Effector memory CD4-positive, alpha-beta T cell (primary cell): ENCODE data around the gene MSL2.
A peak's percentile ranks its signal among the peaks of the same experiment; 100 is the strongest.
"Not testable (repeated sequence)": the region's sequence is repeated elsewhere in the genome, so short reads cannot be mapped to it uniquely, and the experiment has no call there.

Experiments used
- DNase-seq, 3 donors: peaks; one replicate each; pipeline ENCODE4 v3.0.0-alpha.2; 2020
- H3K27ac ChIP-seq: 2 replicates; pipeline ENCODE4 v1.7.0; 2013; ENCODE audit warnings: mild to moderate bottlenecking, low read length, moderate library complexity; ENCODE audit not compliant: insufficient read depth, poor library complexity, severe bottlenecking
- H3K27me3 ChIP-seq: replicated peaks from 2 replicates; pipeline ENCODE4 v1.7.0; 2013; ENCODE audit warnings: mild to moderate bottlenecking, low read length; ENCODE audit not compliant: insufficient read depth, control insufficient read depth, poor library complexity, severe bottlenecking
- H3K36me3 ChIP-seq: 2 replicates; pipeline ENCODE4 v1.7.0; 2013; ENCODE audit warnings: mild to moderate bottlenecking, low read length, moderate library complexity; ENCODE audit not compliant: control insufficient read depth, insufficient read depth
- H3K4me1 ChIP-seq: 2 replicates; pipeline ENCODE4 v1.7.0; 2013; ENCODE audit warnings: low read length, mild to moderate bottlenecking; ENCODE audit not compliant: control insufficient read depth, insufficient read depth, poor library complexity, severe bottlenecking
- H3K4me3 ChIP-seq: 2 replicates; pipeline ENCODE4 v1.7.0; 2013; ENCODE audit warnings: low read length, low read depth, mild to moderate bottlenecking; ENCODE audit not compliant: insufficient read depth, poor library complexity, severe bottlenecking
- H3K9me3 ChIP-seq: 2 replicates; pipeline ENCODE4 v1.7.0; 2013; ENCODE audit warnings: mild to moderate bottlenecking, low read length, moderate library complexity; ENCODE audit not compliant: control insufficient read depth

The MSL2 gene

GRCh38 chr3:136193278-136194054 is 2.7 kb downstream of the MSL2 start:
- Histone ChIP-seq H3K4me1 (peaks cover 34% of the 10 kb centered on the region), H3K27ac (peak overlapping the region; percentile 99)

GRCh38 chr3:136192831-136193230 is 3.3 kb downstream of the MSL2 start:
- no peak for DNase-seq
- Histone ChIP-seq H3K9me3 (no peaks in the 10 kb centered on the region), H3K4me3 (peak overlapping the region; percentile 78), H3K36me3 (no peaks in the 10 kb centered on the region), H3K27ac (peak overlapping the region; percentile 99), H3K27me3 (no peaks in the 10 kb centered on the region), H3K4me1 (peaks cover 38% of the 10 kb centered on the region)

More at GRCh38 chr3:136193278-136194054, 2.7 kb downstream of the MSL2 start:
- no peaks in the 10 kb centered on the region for H3K36me3 ChIP-seq
- no peak for DNase-seq
- H3K27me3 ChIP-seq: no peaks in the 10 kb centered on the region
- H3K4me3 ChIP-seq: peak overlapping the region; percentile 78
- H3K9me3 ChIP-seq: no peaks in the 10 kb centered on the region

GRCh38 chr3:136192195-136192594 is 3.9 kb downstream of the MSL2 start:
- not testable (repeated sequence) for H3K27me3 ChIP-seq, H3K9me3 ChIP-seq, DNase-seq, H3K36me3 ChIP-seq
- Histone ChIP-seq H3K27ac (peak overlapping the region; percentile 99), H3K4me1 (peaks cover 41% of the 10 kb centered on the region), H3K4me3 (peak overlapping the region; percentile 78)

- no peak for DNase-seq
- no peaks in the 10 kb centered on the region for H3K27me3 ChIP-seq
- H3K4me3 ChIP-seq: no peak overlapping the region
- H3K4me1 ChIP-seq: peaks cover 43% of the 10 kb centered on the region
- no peaks in the 10 kb centered on the region for H3K9me3 ChIP-seq
- no peaks in the 10 kb centered on the region for H3K36me3 ChIP-seq
- H3K27ac ChIP-seq: no peak overlapping the region
Observed at GRCh38 chr3:136189859-136190617, 6.1 kb downstream of the MSL2 start.

GRCh38 chr3:136189043-136189442 is 7.1 kb downstream of the MSL2 start:
- no peaks in the 10 kb centered on the region for H3K27me3 ChIP-seq

GRCh38 chr3:136187868-136188267 is 8.3 kb downstream of the MSL2 start:
- H3K4me1 ChIP-seq: peaks cover 50% of the 10 kb centered on the region

More at GRCh38 chr3:136189043-136189442, 7.1 kb downstream of the MSL2 start:
- no peaks in the 10 kb centered on the region for H3K9me3 ChIP-seq
- H3K36me3 ChIP-seq: no peaks in the 10 kb centered on the region
- no peak overlapping the region for H3K27ac ChIP-seq
- H3K4me1 ChIP-seq: peaks cover 48% of the 10 kb centered on the region
- peak overlapping the region; percentile 11 for H3K4me3 ChIP-seq
- no peak for DNase-seq

GRCh38 chr3:136186846-136187245 is 9.3 kb downstream of the MSL2 start:
- Histone ChIP-seq H3K27ac (no peak overlapping the region), H3K27me3 (no peaks in the 10 kb centered on the region), H3K36me3 (no peaks in the 10 kb centered on the region), H3K9me3 (no peaks in the 10 kb centered on the region), H3K4me3 (peak overlapping the region; percentile 14), H3K4me1 (peaks cover 49% of the 10 kb centered on the region)
- DNase-seq: no peak

More at GRCh38 chr3:136187868-136188267, 8.3 kb downstream of the MSL2 start:
- Histone ChIP-seq H3K27me3 (no peaks in the 10 kb centered on the region), H3K9me3 (no peaks in the 10 kb centered on the region), H3K27ac (no peak overlapping the region), H3K4me3 (no peak overlapping the region), H3K36me3 (no peaks in the 10 kb centered on the region)
- DNase-seq: no peak

- Histone ChIP-seq H3K36me3 (no peaks in the 10 kb centered on the region), H3K27ac (no peak overlapping the region), H3K4me3 (no peak overlapping the region), H3K4me1 (peaks cover 51% of the 10 kb centered on the region), H3K27me3 (no peaks in the 10 kb centered on the region), H3K9me3 (no peaks in the 10 kb centered on the region)
- peak in 1 of 3 donors; percentile 11 for DNase-seq
Observed at GRCh38 chr3:136186344-136186743, 9.8 kb downstream of the MSL2 start.

GRCh38 chr3:136184703-136185102 is 11.4 kb downstream of the MSL2 start:
- H3K9me3 ChIP-seq: no peaks in the 10 kb centered on the region
- no peak for DNase-seq
- H3K27ac ChIP-seq: no peak overlapping the region
- peaks cover 42% of the 10 kb centered on the region for H3K4me1 ChIP-seq
- H3K27me3 ChIP-seq: no peaks in the 10 kb centered on the region
- H3K4me3 ChIP-seq: no peak overlapping the region
- no peaks in the 10 kb centered on the region for H3K36me3 ChIP-seq

- H3K27me3 ChIP-seq: no peaks in the 10 kb centered on the region
- DNase-seq: no peak
- H3K27ac ChIP-seq: no peak overlapping the region
- no peaks in the 10 kb centered on the region for H3K9me3 ChIP-seq
- peaks cover 42% of the 10 kb centered on the region for H3K4me1 ChIP-seq
- no peaks in the 10 kb centered on the region for H3K36me3 ChIP-seq
- no peak overlapping the region for H3K4me3 ChIP-seq
Observed at GRCh38 chr3:136181741-136182140, 14.4 kb downstream of the MSL2 start.
